Upper lobe of left lung (tissue), 6 donors: Measurements from ENCODE around the gene C1QTNF12. TPM values are rescaled to one million over a fixed set of nuclear protein-coding genes. Genes with fewer than 3 reads are reported as not detected.

Source experiments
- ATAC-seq, 2 donors: fragments of 200-7000 bp; cut with Tn5 transposase; one replicate each; pipeline ENCODE4 v1.9.1; 2022; ENCODE audit warnings: mild to moderate bottlenecking in 2 of 2, moderate library complexity in 2 of 2; ENCODE audit not compliant: low FRiP score in 2 of 2
- DNase-seq, 2 donors: peaks; one replicate each; pipeline ENCODE4 v3.0.0-alpha.2; 2019 to 2020
- H3K27ac ChIP-seq, 4 donors: fragments of 200-600 bp; sonication (generic); one replicate each; pipeline ENCODE4 v1.5.1; 2016 to 2019
- H3K27me3 ChIP-seq, 4 donors: fragments of 200-600 bp; sonication (generic); one replicate each; pipeline ENCODE4 v1.5.1; 2017 to 2019
- H3K36me3 ChIP-seq, 4 donors: fragments of 200-600 bp; sonication (generic); one replicate each; pipeline ENCODE4 v1.5.1; 2016 to 2019
- H3K4me1 ChIP-seq, 4 donors: fragments of 200-600 bp; sonication (generic); one replicate each; pipeline ENCODE4 v1.5.1; 2018 to 2019
- H3K4me3 ChIP-seq, 4 donors: fragments of 200-600 bp; sonication (generic); one replicate each; pipeline ENCODE4 v1.5.1; 2017 to 2019; ENCODE audit warnings: mild to moderate bottlenecking in 2 of 4, moderate library complexity in 1 of 4
- H3K9me3 ChIP-seq, 4 donors: fragments of 200-600 bp; sonication (generic); one replicate each; pipeline ENCODE4 v1.5.1; 2018 to 2019
- CTCF ChIP-seq, 6 experiments: fragments of 450-650 bp in 4 of 6; fragments of 200-600 bp in 2 of 6; sonication (generic) in 2 of 6; IDR thresholded peaks; one replicate each; pipeline ENCODE4 v1.5.1; 2016 to 2019; ENCODE audit warnings: antibody characterized with exemption in 6 of 6
- EP300 ChIP-seq, 4 donors: sonication (generic); formaldehyde crosslinking; IDR thresholded peaks; one replicate each; pipeline ENCODE4 v1.5.1; 2017; ENCODE audit warnings: antibody characterized with exemption in 4 of 4, control low read depth in 2 of 4
- POLR2A ChIP-seq, 4 donors: fragments of 450-650 bp; IDR thresholded peaks; one replicate each; pipeline ENCODE4 v1.5.1; 2016 to 2017; ENCODE audit warnings: antibody characterized with exemption in 4 of 4, mild to moderate bottlenecking in 2 of 4
- POLR2AphosphoS5 ChIP-seq, 2 donors: sonication (generic); formaldehyde crosslinking; IDR thresholded peaks; one replicate each; pipeline ENCODE4 v1.5.1; 2017; ENCODE audit warnings: antibody characterized with exemption in 2 of 2
- WGBS, 2 donors: methylation state at CpG; one replicate each; pipeline ENCODE4 v1.1.5; 2017 to 2018; 5-methylcytosine and 5-hydroxymethylcytosine counted together
- total RNA-seq, 6 donors: library from RNA; depleted of rRNA in 4 of 6; stranded (reverse); fragments of >200 nt in 4 of 6; gene quantifications; one replicate each; pipeline versions ENCODE4 v1.1.0 to v1.2.1, GENCODE V29; 2016 to 2021
- donor health status: DM: no; HTN: no; CAD: no; lungs with moderate emphysema.
- donor health status: DM: no; HTN: yes; CAD: no; lungs with severe emphysema.

C1QTNF12 gene
- total RNA-seq, 6 donors from 2014 or later, result 1.9 to 6.3 (median 2.8) TPM; not detected in 2

- DNase-seq (peak in 1 of 2 donors; percentile 77), ATAC-seq (no peak)
- H3K27ac ChIP-seq, result no peak overlapping the region
- H3K36me3 ChIP-seq, result no peaks in the 10 kb centered on the region
- H3K4me3 ChIP-seq, result no peak overlapping the region
- H3K27me3 ChIP-seq, result peaks cover 0 to 49% (median 23%) of the 10 kb centered on the region in 4 donors
- no peaks in the 10 kb centered on the region for H3K9me3 ChIP-seq
- H3K4me1 ChIP-seq, result peaks cover 6 to 33% (median 10%) of the 10 kb centered on the region in 4 donors
- TF ChIP-seq EP300 (IDR thresholded peaks at IDR 0.05) (no peak), POLR2A (IDR thresholded peaks at IDR 0.05) (no peak), POLR2AphosphoS5 (IDR thresholded peaks at IDR 0.05) (no peak), CTCF (IDR thresholded peaks at IDR 0.05) (no peak)
- WGBS, 2 donors, result 92 to 93% methylated on average over 5 to 31 of the region's 41 CpGs
Observed at GRCh38 chr1:1242461-1243265, 3.9 kb downstream of the C1QTNF12 start.

GRCh38 chr1:1241588-1242219 lies 4.8 kb downstream of the C1QTNF12 start:
- H3K27me3 ChIP-seq, result peaks cover 0 to 44% (median 20%) of the 10 kb centered on the region in 4 donors

GRCh38 chr1:1240822-1241587 lies 5.5 kb downstream of the C1QTNF12 start:
- WGBS, 2 donors, result 47 to 59% methylated on average over 10 to 23 of the region's 23 CpGs
- DNase-seq (peak in 1 of 2 donors; percentile 70), ATAC-seq (no peak)
- H3K36me3 ChIP-seq, result no peaks in the 10 kb centered on the region
- no peak overlapping the region for H3K27ac ChIP-seq
- H3K27me3 ChIP-seq, result peaks cover 0 to 38% (median 15%) of the 10 kb centered on the region in 4 donors
- H3K4me3 ChIP-seq, result no peak overlapping the region
- no peaks in the 10 kb centered on the region for H3K9me3 ChIP-seq
- peaks cover 0 to 28% (median 11%) of the 10 kb centered on the region in 4 donors for H3K4me1 ChIP-seq
- TF ChIP-seq POLR2AphosphoS5 (IDR thresholded peaks at IDR 0.05) (no peak), CTCF (IDR thresholded peaks at IDR 0.05) (no peak), POLR2A (IDR thresholded peaks at IDR 0.05) (no peak), EP300 (IDR thresholded peaks at IDR 0.05) (no peak)

More at GRCh38 chr1:1241588-1242219, 4.8 kb downstream of the C1QTNF12 start:
- WGBS, 2 donors, result 90 to 92% methylated on average over 12 to 22 of the region's 26 CpGs
- TF ChIP-seq EP300 (IDR thresholded peaks at IDR 0.05), result no peak
- TF ChIP-seq CTCF (IDR thresholded peaks at IDR 0.05), result no peak
- TF ChIP-seq POLR2AphosphoS5 (IDR thresholded peaks at IDR 0.05), result no peak
- no peak for TF ChIP-seq POLR2A (IDR thresholded peaks at IDR 0.05)
- Histone ChIP-seq H3K36me3 (no peaks in the 10 kb centered on the region), H3K27ac (no peak overlapping the region), H3K4me1 (peaks cover under 1 to 35% (median 14%) of the 10 kb centered on the region in 4 donors), H3K9me3 (no peaks in the 10 kb centered on the region), H3K4me3 (no peak overlapping the region)
- ATAC-seq (no peak), DNase-seq (peak in 1 of 2 donors; percentile 83)

- no peak for TF ChIP-seq POLR2AphosphoS5 (IDR thresholded peaks at IDR 0.05)
- TF ChIP-seq EP300 (IDR thresholded peaks at IDR 0.05), result no peak
- no peak for TF ChIP-seq POLR2A (IDR thresholded peaks at IDR 0.05)
- TF ChIP-seq CTCF (IDR thresholded peaks at IDR 0.05), result no peak
- H3K4me3 ChIP-seq, result no peak overlapping the region
- 58% methylated on average over 3 of the region's 11 CpGs; no CpG with 5 or more reads in 1 of the 2 donors for WGBS, 2 donors
- ATAC-seq, result no peak
- no peaks in the 10 kb centered on the region for H3K36me3 ChIP-seq
- H3K27ac ChIP-seq, result no peak overlapping the region
- no peak for DNase-seq
- peaks cover 0 to 27% (median 10%) of the 10 kb centered on the region in 4 donors for H3K4me1 ChIP-seq
- H3K9me3 ChIP-seq, result no peaks in the 10 kb centered on the region
- peaks cover 0 to 31% (median 12%) of the 10 kb centered on the region in 4 donors for H3K27me3 ChIP-seq
Observed at GRCh38 chr1:1240348-1240732, 6.2 kb downstream of the C1QTNF12 start.
